COLO668 (cell line): ENCODE data around the gene MIEF1.

Experiments
- DNase-seq: peaks from one replicate; lab custom pipeline; 2025; ENCODE audit not compliant: unreplicated experiment; lab: John Stamatoyannopoulos, UW

The MIEF1 gene

GRCh38 chr22:39528080-39528661 lies 26.1 kb downstream of the MIEF1 start:
- peak; percentile 72 for DNase-seq

GRCh38 chr22:39528681-39529486 lies 26.8 kb downstream of the MIEF1 start:
- peak; percentile 97 for DNase-seq

GRCh38 chr22:39529487-39529851 lies 27.4 kb downstream of the MIEF1 start:
- DNase-seq, result no peak

- DNase-seq, result no peak
These were observed 28.0 kb downstream of the MIEF1 start for GRCh38 chr22:39530116-39530515.

- DNase-seq, result peak; percentile 24
These were observed 28.7 kb downstream of the MIEF1 start for GRCh38 chr22:39530692-39531331.

DNA sequence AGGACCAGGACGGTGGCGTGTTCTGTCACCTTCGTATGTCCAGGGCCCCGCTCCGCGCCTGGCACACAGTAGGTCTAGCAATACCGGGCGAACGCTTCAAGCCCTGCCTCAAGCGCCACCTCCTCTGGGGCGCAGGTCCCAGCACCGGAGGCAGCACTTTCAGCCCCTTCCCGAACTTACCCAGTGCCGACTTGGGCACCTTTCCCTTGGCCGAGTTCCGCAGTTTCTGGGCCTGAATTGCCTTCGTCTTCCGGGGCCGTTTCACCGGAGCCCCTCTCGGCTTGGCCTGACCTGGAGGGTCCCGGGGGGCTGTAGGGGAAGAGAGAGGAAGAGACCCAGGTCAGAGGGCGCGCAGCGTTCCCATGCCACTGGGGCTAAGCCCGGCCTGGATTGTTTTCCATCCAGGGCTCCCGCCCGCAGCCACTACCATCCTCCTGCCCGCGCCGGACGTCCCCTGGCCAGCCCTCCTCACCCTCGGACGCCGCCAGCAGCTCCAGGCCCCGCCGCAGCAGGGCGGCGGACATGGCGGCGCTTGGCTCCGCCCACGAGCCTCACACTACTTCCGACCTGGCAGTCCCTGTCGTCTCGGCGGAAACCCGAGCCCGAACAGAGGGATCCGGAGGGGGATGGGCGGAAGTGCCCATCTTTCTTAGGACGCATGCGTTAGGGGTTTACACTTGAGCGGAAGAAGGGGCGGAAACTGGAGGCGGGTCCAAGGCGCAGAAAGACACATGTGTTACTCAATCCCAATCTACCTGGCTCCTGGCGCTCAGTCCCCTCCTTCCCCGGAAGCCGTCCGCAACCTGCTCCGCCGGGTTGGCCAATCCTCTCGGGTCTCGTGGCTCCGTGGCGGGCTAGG lies 30.4 kb downstream of the MIEF1 start, which contains the start of gene RPS19BP1:
TSS of gene RPS19BP1 (minus strand) at position 534 of the 859 bp plus-strand sequence. CDS start at position 524, 10 bp downstream.
- peak; percentile 99 for DNase-seq

DNA sequence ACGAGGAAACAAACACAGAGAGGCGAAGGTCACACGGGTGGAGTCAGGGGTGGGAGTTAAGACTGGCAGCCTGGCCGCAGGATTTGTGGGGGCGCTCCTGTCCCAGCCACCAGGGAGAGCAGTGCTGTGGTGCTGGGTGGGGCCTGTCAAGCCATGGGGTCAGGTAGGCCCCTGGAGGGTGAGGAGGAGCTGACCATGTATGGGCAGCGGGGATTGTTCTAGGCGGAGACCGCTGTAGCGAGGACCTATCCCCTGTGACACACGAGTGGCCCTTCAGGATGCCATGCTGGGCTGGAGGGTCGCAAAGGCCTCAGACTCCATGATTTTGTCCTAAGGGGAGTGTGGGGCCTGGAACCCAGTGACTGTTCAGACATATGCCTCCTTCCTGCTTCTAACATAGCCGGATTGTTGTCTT lies 32.0 kb downstream of the MIEF1 start:
- no peak for DNase-seq

- peak; percentile 80 for DNase-seq
These were observed 32.7 kb downstream of the MIEF1 start for GRCh38 chr22:39534591-39535356.

- no peak for DNase-seq
These were observed 33.3 kb downstream of the MIEF1 start for GRCh38 chr22:39535357-39535725.

GRCh38 chr22:39535831-39536449 lies 33.9 kb downstream of the MIEF1 start:
- no peak for DNase-seq

DNA sequence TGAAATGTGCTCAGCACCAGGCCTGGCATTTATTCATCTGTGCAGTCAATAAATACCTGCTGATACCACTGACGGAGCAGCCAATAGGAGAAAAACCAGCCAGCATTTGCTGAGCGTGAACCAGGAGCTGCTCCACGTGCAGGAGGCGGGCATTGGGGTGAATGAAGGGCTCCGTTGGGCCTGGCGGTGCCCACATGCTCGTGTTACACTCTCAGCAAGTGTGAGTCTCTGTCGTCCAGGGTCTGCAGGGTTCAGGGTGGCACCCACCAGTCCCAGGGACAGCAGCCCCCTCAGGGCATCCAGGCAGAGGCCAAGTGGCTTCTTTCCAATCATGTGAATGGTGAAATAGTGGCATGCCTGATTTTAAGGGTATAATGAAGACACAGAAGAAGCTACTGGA lies 34.6 kb downstream of the MIEF1 start:
- no peak for DNase-seq

DNA sequence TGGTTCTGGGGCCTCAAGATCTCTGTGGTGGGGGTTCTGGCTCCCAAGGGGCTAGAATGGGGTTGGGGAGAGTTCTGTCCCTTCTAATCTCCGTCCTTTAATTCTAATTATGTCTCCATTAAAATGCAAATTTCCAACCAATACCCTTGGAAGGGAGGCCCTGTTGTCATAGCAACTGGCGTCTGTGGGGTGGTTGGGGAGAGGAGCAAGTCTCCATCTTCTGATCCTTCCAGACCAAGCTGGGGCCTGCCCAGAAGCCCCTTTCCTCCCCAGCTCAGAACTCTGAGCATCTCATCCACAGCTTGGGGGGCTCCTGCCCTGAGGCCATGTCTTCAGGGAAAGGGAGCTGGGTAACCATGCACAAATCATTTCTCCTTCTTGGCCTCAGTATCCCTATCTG lies 35.9 kb downstream of the MIEF1 start:
- DNase-seq, result no peak

GRCh38 chr22:39543095-39543494 lies 41.0 kb downstream of the MIEF1 start:
- DNase-seq, result peak; percentile 37

DNA sequence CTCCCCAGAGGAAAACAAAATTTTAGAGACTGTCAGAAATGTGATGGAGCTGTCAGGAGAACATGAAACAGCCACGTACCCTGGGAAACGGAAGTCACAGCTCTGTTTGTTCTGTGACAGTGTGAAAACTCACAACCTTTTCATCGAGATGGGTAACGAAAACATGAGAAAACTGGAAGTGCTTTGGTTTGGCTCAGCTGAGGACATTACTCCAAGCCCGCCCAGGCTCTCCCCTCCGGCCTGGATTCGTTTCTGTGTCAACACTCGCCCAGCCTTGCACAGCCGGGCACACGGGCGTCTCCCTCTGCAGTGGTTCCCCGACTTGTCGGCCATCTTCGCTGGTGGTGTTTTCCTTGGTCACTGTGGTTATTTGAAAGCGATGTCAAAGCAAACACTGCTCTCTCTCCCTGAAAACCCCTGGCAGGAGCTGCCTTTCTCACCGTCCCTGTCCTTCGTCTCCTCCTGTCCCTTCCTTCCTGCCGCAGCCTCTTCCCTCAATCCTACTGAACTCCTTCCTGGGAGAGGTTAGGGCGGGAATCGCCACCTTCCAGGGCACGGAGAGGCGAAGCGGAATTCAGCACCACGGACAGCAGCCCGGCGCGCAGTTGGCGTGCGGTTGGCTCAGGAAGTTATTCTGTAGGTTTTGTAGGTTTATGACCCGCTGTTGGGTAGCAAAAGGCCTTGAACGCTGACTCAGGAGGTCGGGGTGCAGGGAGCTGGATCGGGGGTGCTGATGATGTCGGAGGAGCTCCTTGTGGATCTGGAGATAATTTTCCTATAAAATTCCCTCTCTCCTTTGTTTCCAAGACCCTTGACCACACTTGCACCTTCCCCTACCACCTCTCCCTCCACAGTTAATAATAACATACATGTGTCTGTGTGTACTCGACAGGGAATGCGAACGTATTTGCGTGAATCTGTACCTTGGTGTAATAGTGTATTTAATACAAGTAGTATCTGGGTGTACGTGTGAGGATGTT lies 43.6 kb downstream of the MIEF1 start:
- no peak for DNase-seq

- DNase-seq, result no peak
These were observed 44.9 kb downstream of the MIEF1 start for GRCh38 chr22:39546889-39547586.

GRCh38 chr22:39547587-39547947 lies 45.5 kb downstream of the MIEF1 start:
- no peak for DNase-seq

DNA sequence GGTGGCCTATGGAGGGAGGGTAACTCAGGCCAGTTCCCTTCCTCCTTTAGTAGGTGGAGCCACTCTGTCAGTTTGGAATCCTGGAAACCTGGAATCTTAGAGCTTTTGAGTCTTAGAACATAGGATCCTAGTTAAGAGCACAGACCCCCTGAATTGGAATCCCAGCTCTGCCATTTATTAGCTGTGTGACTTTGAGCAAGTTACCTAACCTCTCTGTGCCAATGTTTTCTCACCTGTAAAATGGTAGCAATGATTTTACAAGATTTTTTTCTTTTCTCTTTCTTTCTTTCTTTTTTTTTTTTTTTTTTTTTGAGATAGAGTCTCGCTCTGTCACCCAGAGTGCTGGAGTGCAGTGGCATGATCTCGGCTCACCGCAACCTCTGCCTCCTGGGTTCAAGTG lies 51.3 kb downstream of the MIEF1 start:
- no peak for DNase-seq

DNA sequence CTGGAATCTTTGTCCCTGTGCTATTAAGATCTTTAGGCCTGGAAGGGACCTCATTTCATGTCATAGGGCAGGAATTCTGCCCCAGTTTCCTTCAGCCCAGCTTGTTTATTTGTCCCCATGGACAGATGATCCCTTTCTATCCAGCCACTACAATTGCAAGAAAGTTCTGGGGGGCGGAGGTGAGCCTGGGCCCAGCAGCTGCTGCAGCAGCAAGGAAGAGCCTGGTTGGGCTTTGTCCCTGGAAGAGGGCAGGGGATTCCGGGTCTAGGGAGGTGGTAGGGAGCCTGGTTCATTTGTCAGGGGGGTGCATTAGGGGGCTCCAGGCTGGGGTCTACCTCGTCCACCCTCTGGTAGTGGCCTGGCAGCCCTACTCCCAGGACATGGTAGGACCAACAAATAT lies 52.1 kb downstream of the MIEF1 start:
- DNase-seq, result no peak
